ENCODE data around the gene UQCRC1.

The UQCRC1 gene

DNA sequence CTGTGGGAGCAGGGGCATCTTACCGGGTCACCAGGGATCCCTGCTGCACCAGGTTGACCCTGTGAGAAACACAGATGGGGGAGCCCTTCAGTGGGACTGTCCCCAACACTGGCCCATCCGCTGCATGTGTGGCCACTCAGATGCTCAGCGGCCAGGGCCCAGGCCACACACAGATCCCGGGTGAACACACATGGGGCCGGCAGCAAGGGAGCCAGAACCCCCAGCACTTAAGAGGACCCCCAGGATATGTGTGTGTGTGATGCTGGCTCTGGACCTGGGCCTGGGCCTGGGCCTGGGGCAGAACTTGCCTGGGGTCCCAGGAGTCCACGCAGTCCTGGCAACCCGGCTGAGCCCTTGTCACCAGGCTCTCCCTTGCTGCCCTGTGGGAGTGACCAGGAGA lies 41.0 kb downstream of the UQCRC1 start:
- Histone ChIP-seq H3K4me1 (ENCODE audit: insufficient read depth, low read length) (peaks cover 6% of the 10 kb centered on the region), H2AFZ (ENCODE audit: low read depth, low read length) (no peak overlapping the region), H3K4me3 (ENCODE audit: low read length) (no peak overlapping the region), H3K36me3 (ENCODE audit: insufficient read depth, low read length) (no peaks in the 10 kb centered on the region), H3K9me3 (ENCODE audit: low read length) (no peaks in the 10 kb centered on the region), H3K27me3 (ENCODE audit: insufficient read depth, low read length) (no peaks in the 10 kb centered on the region)

DNA sequence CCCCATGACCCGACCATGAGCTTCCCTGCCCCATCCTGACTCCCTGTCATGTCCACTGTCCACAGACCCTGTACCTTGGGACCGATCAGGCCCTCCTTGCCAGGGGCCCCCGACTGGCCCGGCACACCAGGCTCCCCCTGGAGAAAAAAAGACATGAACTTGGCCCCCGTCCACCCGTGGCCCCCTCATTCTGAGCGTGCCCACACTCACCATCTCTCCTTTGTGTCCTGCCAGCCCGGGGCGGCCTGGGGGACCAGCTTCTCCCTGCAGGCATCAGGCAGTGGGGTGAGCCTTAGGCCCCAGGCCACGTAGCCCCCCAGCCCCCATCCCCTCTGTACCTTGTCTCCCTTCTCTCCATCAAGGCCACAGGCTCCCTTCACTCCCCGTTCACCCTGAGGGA lies 41.9 kb downstream of the UQCRC1 start:
- no peak overlapping the region for H3K4me3 ChIP-seq (ENCODE audit: low read length)
- no peaks in the 10 kb centered on the region for H3K36me3 ChIP-seq (ENCODE audit: insufficient read depth, low read length)
- H2AFZ ChIP-seq (ENCODE audit: low read depth, low read length), result no peak overlapping the region
- peaks cover 15% of the 10 kb centered on the region for H3K4me1 ChIP-seq (ENCODE audit: insufficient read depth, low read length)
- H3K9me3 ChIP-seq (ENCODE audit: low read length), result no peaks in the 10 kb centered on the region
- no peaks in the 10 kb centered on the region for H3K27me3 ChIP-seq (ENCODE audit: insufficient read depth, low read length)

DNA sequence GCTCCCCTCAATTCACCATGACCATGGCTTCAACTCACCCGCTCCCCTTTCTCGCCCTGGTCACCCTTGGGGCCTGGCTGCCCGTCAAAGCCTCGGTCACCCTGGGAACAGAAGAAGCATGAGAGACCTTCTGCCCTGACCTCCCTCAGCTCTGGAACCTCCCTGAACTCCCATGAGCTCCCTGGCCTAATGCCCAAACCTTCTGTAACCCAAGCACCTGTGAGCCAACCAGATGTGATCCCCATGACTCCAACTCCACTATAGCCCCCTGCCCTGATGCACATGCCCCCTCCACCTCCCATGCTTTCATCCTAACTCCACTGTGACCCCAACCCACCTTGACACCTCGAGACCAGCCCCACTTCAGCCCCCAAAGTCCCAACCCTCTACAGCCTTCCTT lies 42.4 kb downstream of the UQCRC1 start:
- no peaks in the 10 kb centered on the region for H3K9me3 ChIP-seq (ENCODE audit: low read length)
- H3K36me3 ChIP-seq (ENCODE audit: insufficient read depth, low read length), result no peaks in the 10 kb centered on the region
- H3K4me1 ChIP-seq (ENCODE audit: insufficient read depth, low read length), result peaks cover 17% of the 10 kb centered on the region
- no peak overlapping the region for H3K4me3 ChIP-seq (ENCODE audit: low read length)
- no peaks in the 10 kb centered on the region for H3K27me3 ChIP-seq (ENCODE audit: insufficient read depth, low read length)
- no peak overlapping the region for H2AFZ ChIP-seq (ENCODE audit: low read depth, low read length)

GRCh38 chr3:48566401-48566760 lies 43.1 kb downstream of the UQCRC1 start:
- H2AFZ ChIP-seq (ENCODE audit: low read depth, low read length), result no peak overlapping the region
- no peaks in the 10 kb centered on the region for H3K27me3 ChIP-seq (ENCODE audit: insufficient read depth, low read length)
- H3K4me1 ChIP-seq (ENCODE audit: insufficient read depth, low read length), result peaks cover 17% of the 10 kb centered on the region

DNA sequence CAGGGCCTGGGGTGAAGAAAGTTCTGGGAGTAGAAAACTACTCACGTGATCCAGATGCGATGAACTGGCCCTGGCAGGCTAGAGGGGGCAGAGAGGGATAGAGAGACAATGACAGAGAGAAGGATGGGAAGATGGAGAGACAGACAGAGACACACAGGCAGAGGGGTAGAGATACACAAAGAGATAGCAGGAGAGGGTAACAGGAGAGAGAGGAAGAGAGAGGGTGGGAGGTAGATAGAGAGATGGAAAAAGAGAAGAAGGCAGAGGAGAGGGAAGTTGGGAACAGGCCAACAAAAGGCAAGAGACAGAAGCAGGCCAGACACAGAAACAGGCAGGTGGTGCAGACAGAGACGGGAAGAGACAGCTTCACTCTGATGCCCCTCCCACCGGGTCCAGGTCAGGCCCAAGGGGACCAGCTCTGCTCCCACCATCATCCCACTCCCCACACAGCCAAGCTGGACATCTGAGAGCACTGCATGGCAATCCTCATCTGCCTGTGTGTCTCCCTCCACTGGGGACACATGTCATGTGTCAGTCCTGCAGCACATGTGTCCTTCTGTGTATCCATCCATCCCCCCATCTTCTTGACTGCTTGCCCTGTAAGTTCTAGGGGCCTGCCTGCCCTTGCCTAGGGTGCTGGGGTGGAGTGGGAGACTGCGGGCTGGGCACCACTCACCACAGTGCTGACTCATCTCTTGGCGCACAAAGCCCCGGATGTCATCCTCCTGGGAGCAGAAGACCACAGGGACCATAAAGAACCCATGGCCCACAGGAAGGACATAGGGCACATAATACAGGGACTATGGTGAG lies 43.6 kb downstream of the UQCRC1 start:
- no peak overlapping the region for H3K4me3 ChIP-seq (ENCODE audit: low read length)
- H3K4me1 ChIP-seq (ENCODE audit: insufficient read depth, low read length), result peaks cover 23% of the 10 kb centered on the region
- no peak overlapping the region for H2AFZ ChIP-seq (ENCODE audit: low read depth, low read length)
- H3K36me3 ChIP-seq (ENCODE audit: insufficient read depth, low read length), result no peaks in the 10 kb centered on the region
- H3K27me3 ChIP-seq (ENCODE audit: insufficient read depth, low read length), result no peaks in the 10 kb centered on the region
- no peaks in the 10 kb centered on the region for H3K9me3 ChIP-seq (ENCODE audit: low read length)

More at GRCh38 chr3:48566401-48566760, 43.1 kb downstream of the UQCRC1 start:
- Histone ChIP-seq H3K36me3 (ENCODE audit: insufficient read depth, low read length) (no peaks in the 10 kb centered on the region), H3K9me3 (ENCODE audit: low read length) (no peaks in the 10 kb centered on the region), H3K4me3 (ENCODE audit: low read length) (no peak overlapping the region)

DNA sequence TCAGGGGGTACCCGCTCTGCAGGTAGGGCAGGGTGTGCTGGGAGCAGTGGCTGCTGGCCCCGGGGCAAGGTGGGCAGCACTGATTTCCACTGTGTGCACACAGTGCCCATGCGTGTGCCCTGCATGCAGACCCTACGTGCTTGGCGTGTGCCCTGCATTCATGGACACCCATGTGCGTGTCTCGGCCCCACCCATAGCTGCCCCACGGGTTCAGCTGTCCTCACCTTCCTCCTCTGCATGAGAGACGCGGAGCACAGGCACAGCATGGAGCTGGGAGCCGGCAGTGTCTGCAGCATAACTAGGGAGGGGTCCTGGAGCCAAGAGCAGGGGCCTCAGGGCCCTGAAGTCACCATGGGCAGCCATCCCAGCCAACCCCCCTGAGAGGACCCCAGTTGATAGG lies 44.3 kb downstream of the UQCRC1 start:
- H3K9me3 ChIP-seq (ENCODE audit: low read length), result no peaks in the 10 kb centered on the region

GRCh38 chr3:48564667-48565066 lies 44.8 kb downstream of the UQCRC1 start:
- H3K4me1 ChIP-seq (ENCODE audit: insufficient read depth, low read length), result peaks cover 32% of the 10 kb centered on the region
- no peaks in the 10 kb centered on the region for H3K9me3 ChIP-seq (ENCODE audit: low read length)
- no peaks in the 10 kb centered on the region for H3K36me3 ChIP-seq (ENCODE audit: insufficient read depth, low read length)
- no peak overlapping the region for H2AFZ ChIP-seq (ENCODE audit: low read depth, low read length)
- no peaks in the 10 kb centered on the region for H3K27me3 ChIP-seq (ENCODE audit: insufficient read depth, low read length)
- no peak overlapping the region for H3K4me3 ChIP-seq (ENCODE audit: low read length)

More for the DNA sequence above, 44.3 kb downstream of the UQCRC1 start:
- Histone ChIP-seq H3K36me3 (ENCODE audit: insufficient read depth, low read length) (no peaks in the 10 kb centered on the region), H3K27me3 (ENCODE audit: insufficient read depth, low read length) (no peaks in the 10 kb centered on the region), H2AFZ (ENCODE audit: low read depth, low read length) (no peak overlapping the region), H3K4me1 (ENCODE audit: insufficient read depth, low read length) (peaks cover 29% of the 10 kb centered on the region), H3K4me3 (ENCODE audit: low read length) (no peak overlapping the region)

- no peak overlapping the region for H2AFZ ChIP-seq (ENCODE audit: low read depth, low read length)
Observed at GRCh38 chr3:48564022-48564421, 45.4 kb downstream of the UQCRC1 start.

DNA sequence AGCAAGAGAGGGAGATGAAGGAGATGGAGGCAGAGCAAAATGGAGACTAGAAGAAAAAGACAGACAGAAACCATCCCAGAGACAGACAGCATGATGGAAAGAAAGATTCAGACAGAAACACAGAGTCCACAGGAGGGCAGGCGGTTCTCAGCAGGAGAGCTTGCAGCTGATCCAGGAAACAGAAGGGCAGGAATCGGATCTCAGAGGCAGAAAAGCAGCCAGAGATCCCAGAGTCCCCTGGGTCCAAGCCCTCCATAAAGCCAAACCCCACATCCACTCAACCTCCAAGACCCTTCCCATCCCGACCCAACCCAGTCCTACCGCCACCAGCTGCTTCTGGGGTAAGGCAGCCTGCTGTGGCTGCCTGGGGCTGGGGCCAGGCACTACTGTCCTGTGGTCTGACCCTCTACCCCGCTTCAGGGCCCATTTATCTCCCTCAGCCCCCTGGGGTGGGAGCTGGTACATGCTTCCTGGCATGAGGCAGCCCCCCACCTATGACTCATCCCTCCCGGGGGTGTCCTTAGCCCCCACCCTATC lies 46.0 kb downstream of the UQCRC1 start, which contains the start of gene UCN2:
Gene UCN2 (minus strand): TSS at position 400 of the 537 bp plus-strand sequence. CDS start 657 bp downstream, outside the sequence.
- no peaks in the 10 kb centered on the region for H3K9me3 ChIP-seq (ENCODE audit: low read length)
- H3K4me1 ChIP-seq (ENCODE audit: insufficient read depth, low read length), result peaks cover 32% of the 10 kb centered on the region
- H3K4me3 ChIP-seq (ENCODE audit: low read length), result no peak within 1 kb of the TSS
- no peaks in the 10 kb centered on the region for H3K36me3 ChIP-seq (ENCODE audit: insufficient read depth, low read length)
- H2AFZ ChIP-seq (ENCODE audit: low read depth, low read length), result no peak within 1 kb of the TSS
- H3K27me3 ChIP-seq (ENCODE audit: insufficient read depth, low read length), result no peaks in the 10 kb centered on the region

More at GRCh38 chr3:48564022-48564421, 45.4 kb downstream of the UQCRC1 start:
- Histone ChIP-seq H3K9me3 (ENCODE audit: low read length) (no peaks in the 10 kb centered on the region), H3K36me3 (ENCODE audit: insufficient read depth, low read length) (no peaks in the 10 kb centered on the region), H3K27me3 (ENCODE audit: insufficient read depth, low read length) (no peaks in the 10 kb centered on the region), H3K4me3 (ENCODE audit: low read length) (no peak overlapping the region), H3K4me1 (ENCODE audit: insufficient read depth, low read length) (peaks cover 32% of the 10 kb centered on the region)

- Histone ChIP-seq H3K4me1 (ENCODE audit: insufficient read depth, low read length) (peaks cover 32% of the 10 kb centered on the region), H2AFZ (ENCODE audit: low read depth, low read length) (no peak overlapping the region), H3K36me3 (ENCODE audit: insufficient read depth, low read length) (no peaks in the 10 kb centered on the region), H3K9me3 (ENCODE audit: low read length) (no peaks in the 10 kb centered on the region), H3K27me3 (ENCODE audit: insufficient read depth, low read length) (no peaks in the 10 kb centered on the region), H3K4me3 (ENCODE audit: low read length) (no peak overlapping the region)
Observed at GRCh38 chr3:48562367-48563095, 46.9 kb downstream of the UQCRC1 start.

GRCh38 chr3:48561045-48561736 lies 48.3 kb downstream of the UQCRC1 start:
- no peaks in the 10 kb centered on the region for H3K36me3 ChIP-seq (ENCODE audit: insufficient read depth, low read length)
- no peaks in the 10 kb centered on the region for H3K27me3 ChIP-seq (ENCODE audit: insufficient read depth, low read length)
- no peaks in the 10 kb centered on the region for H3K9me3 ChIP-seq (ENCODE audit: low read length)
- H3K4me1 ChIP-seq (ENCODE audit: insufficient read depth, low read length), result peaks cover 37% of the 10 kb centered on the region
- H3K4me3 ChIP-seq (ENCODE audit: low read length), result no peak overlapping the region
- H2AFZ ChIP-seq (ENCODE audit: low read depth, low read length), result no peak overlapping the region

DNA sequence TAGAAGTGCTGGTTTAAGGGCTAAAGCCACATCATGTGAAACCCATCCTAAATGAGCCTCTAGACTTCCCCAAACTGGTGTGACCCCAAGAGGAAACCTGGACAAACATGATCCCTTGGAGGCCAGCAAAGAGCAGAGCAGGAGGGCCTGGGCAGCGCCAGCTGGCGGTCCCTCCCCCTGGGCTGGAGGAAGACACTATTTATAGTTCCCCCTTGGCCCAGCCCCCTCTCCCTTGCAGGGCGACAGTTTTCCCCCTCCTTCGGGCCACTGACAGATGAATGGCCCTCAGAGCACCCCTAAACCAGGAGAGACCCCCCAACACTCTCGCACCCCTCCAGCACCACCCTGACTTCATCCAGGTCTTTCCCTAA lies 48.8 kb downstream of the UQCRC1 start:
- H3K4me1 ChIP-seq (ENCODE audit: insufficient read depth, low read length), result peaks cover 42% of the 10 kb centered on the region
- H3K4me3 ChIP-seq (ENCODE audit: low read length), result no peak overlapping the region

More for the DNA sequence above, 48.8 kb downstream of the UQCRC1 start:
- Histone ChIP-seq H3K36me3 (ENCODE audit: insufficient read depth, low read length) (no peaks in the 10 kb centered on the region), H3K27me3 (ENCODE audit: insufficient read depth, low read length) (no peaks in the 10 kb centered on the region), H2AFZ (ENCODE audit: low read depth, low read length) (no peak overlapping the region), H3K9me3 (ENCODE audit: low read length) (no peaks in the 10 kb centered on the region)
